ENCODE results near the gene GALNT18. TPM values are rescaled to one million over a fixed set of nuclear protein-coding genes. Genes with fewer than 3 reads are reported as not detected.

The GALNT18 gene
- total RNA-seq, 1 experiment from 2014 or later = 1.7 TPM

DNA sequence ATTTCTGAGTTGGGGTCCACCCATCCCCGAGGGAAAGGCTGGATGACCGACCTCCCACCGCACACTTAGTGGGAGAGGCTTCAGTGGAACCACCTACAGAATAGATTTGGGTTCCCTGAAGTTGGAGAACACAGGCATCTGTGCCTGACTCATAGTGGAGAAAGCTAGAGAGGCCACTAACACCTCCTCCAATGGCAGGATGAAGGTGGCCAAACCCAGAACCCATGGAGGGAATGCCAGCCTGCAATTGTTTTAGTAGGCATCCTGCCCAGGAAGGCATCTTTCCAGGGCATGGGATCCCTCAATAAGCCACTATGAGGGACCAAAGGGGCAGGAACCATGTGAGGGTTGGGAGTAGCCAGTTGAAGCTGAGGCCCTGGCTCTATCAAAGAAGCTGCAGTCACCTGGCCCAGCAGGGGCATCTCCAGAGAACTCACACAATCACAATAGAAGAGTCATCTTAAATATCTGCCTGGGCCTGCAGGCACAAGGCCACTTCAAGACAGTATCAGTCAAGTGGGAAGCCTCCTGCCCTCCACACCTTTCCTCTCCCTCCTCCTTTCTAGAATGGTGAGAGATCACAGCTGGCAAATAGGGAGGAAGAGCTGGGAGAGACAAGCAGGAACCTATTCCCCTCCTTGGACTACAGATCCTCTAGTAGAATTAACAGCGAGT, 144.7 kb downstream of the GALNT18 start:
- Histone ChIP-seq H2AK5ac (ENCODE audit: insufficient read length, low read length) (no peak overlapping the region), H3K23ac (ENCODE audit: insufficient read length, low read depth, low read length) (no peak overlapping the region), H3K18ac (ENCODE audit: insufficient read length, low read depth, low read length) (no peak overlapping the region), H3K27ac (ENCODE audit: insufficient read length, low read depth, low read length) (no peak overlapping the region), H3K4me1 (ENCODE audit: insufficient read depth, low read length) (peaks cover 6% of the 10 kb centered on the region; the same call in 1 of the 2 replicates), H3T11ph (ENCODE audit: low read length) (no peak overlapping the region), H4K5ac (ENCODE audit: insufficient read length, low read depth, low read length) (no peak overlapping the region), H2BK5ac (ENCODE audit: insufficient read length, low read length) (no peak overlapping the region), H2BK120ac (ENCODE audit: low read depth, low read length, poor library complexity, severe bottlenecking) (no peak overlapping the region), H4K20me1 (ENCODE audit: control insufficient read depth, insufficient read depth, insufficient read length) (no peaks in the 10 kb centered on the region), H2AFZ (ENCODE audit: low read length) (no peak overlapping the region), H4K91ac (ENCODE audit: insufficient read length, low read depth, low read length) (no peak overlapping the region), H3K79me2 (ENCODE audit: insufficient read depth, low read length) (no peaks in the 10 kb centered on the region), H3K56ac (ENCODE audit: insufficient read length, low read depth, low read length) (no peak overlapping the region), H2BK20ac (ENCODE audit: low read depth, low read length, poor library complexity, severe bottlenecking) (no peak overlapping the region), H4K8ac (replicated peaks; ENCODE audit: insufficient read length, low read depth, low read length) (no peak overlapping the region), H3K27me3 (ENCODE audit: insufficient read depth, low read length) (no peaks in the 10 kb centered on the region), H3K23me2 (ENCODE audit: insufficient read length, low read depth, low read length, poor library complexity, severe bottlenecking) (no peaks in the 10 kb centered on the region), H3K14ac (ENCODE audit: insufficient read depth, low read length) (peak overlapping the region; percentile 10; the same call in 1 of the 2 replicates), H2BK15ac (ENCODE audit: low read depth, low read length) (no peak overlapping the region), H3K4ac (ENCODE audit: low read depth, low read length) (no peak overlapping the region), H3K79me1 (ENCODE audit: insufficient read depth, low read depth, low read length, poor library complexity, severe bottlenecking) (no peaks in the 10 kb centered on the region), H3K4me2 (ENCODE audit: insufficient read depth, insufficient read length, low read length) (no peak overlapping the region), H3K9ac (ENCODE audit: extremely low read depth, insufficient read length, low read length) (no peak overlapping the region), H3K9me3 (ENCODE audit: control insufficient read depth, low read depth, low read length) (no peaks in the 10 kb centered on the region), H2BK12ac (ENCODE audit: insufficient read length, low read depth, low read length) (no peak overlapping the region)
- Mint-ChIP-seq H3K9me3 (no peaks in the 10 kb centered on the region), H3K36me3 (ENCODE audit: insufficient read depth in 1 of 3, low read depth in 3 of 3) (no peaks in the 10 kb centered on the region), H3K4me1 (peaks cover 21 to 36% of the 10 kb centered on the region in 2 experiments), H3K27ac (no peak overlapping the region), H3K27me3 (ENCODE audit: low read depth) (no peaks in the 10 kb centered on the region; the same call in 1 of the 2 replicates), H3K4me3 (no peak overlapping the region)
- no peak for DNase-seq
- TF ChIP-seq, protein P1, sequence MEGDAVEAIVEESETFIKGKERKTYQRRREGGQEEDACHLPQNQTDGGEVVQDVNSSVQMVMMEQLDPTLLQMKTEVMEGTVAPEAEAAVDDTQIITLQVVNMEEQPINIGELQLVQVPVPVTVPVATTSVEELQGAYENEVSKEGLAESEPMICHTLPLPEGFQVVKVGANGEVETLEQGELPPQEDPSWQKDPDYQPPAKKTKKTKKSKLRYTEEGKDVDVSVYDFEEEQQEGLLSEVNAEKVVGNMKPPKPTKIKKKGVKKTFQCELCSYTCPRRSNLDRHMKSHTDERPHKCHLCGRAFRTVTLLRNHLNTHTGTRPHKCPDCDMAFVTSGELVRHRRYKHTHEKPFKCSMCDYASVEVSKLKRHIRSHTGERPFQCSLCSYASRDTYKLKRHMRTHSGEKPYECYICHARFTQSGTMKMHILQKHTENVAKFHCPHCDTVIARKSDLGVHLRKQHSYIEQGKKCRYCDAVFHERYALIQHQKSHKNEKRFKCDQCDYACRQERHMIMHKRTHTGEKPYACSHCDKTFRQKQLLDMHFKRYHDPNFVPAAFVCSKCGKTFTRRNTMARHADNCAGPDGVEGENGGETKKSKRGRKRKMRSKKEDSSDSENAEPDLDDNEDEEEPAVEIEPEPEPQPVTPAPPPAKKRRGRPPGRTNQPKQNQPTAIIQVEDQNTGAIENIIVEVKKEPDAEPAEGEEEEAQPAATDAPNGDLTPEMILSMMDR (conservative IDR thresholded peaks at IDR 0.05) = no peak
- WGBS (ENCODE audit: extremely low coverage, insufficient read length, low lambda C conversion rate) = no CpG with 5 or more reads among the region's 4 CpGs
